GM19468 (cell line): Measurements from ENCODE around the gene PTPRM.

ENCODE experiments used
- ATAC-seq: cut with Tn5 transposase; IDR thresholded peaks from one replicate; pipeline ENCODE4 v1.9.1; 2021; ENCODE audit warnings: mild to moderate bottlenecking, moderate library complexity, moderate number of reproducible peaks; ENCODE audit not compliant: unreplicated experiment; ENCODE audit errors: extremely low read depth

PTPRM gene

DNA sequence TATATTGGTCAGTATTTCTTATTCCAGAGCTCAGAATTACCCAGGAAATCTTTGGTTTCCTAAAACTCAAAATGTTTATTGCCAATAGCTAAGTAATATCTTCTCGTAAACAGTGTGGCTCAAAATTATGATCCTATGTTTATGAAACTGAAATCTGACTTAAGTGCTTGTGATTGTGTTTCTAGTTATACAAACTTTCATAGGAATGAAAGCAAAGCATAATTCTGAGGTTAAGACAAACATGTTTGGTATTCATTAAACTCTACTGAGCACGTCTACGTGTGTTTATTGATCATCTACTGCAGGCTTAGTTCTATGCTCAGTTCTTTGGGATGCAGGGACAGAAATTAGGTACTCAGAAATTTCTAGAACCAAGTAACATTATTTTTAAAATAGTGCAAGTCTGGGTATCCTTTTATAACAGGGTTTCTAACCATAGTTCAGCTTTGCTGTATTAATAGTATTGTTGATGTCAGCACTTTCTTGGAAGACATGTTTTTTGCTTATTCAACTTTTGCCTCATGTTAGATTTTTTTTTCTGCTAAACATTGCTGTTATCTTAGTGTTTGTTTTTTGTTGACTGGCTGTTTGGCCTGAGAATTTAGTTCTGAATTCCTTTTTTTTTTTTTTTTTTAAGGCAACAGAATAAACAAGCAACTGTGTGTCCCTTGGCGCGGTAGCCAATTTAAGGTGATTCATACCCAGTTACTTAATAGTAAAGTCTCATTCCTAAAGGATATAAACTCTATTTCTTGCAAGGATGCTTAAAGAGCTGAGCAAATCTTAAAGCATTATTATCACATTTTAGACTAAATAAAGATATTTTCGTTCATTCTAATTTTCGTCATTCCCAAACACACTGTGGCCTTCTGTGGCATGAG is 31.3 kb downstream of the PTPRM start:
- ATAC-seq, result no peak

DNA sequence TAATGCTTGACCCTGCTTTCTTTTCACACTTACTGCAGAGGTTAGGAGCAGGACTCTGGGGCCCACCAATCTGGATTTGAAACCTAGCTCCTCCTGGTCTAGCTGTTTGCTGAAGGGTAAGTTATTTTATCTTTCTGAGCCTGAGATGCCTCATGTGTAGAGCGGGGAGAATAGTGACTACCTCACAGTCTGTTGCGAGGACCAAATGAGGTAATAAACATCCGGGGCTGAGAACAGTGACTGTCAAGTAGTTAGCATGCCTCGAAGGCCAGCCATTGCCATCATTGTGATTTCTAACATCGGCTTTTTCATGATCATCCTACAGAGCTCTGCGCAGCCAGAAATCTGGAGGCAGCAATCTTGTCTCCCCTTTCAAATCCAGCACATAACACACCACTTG is 32.9 kb downstream of the PTPRM start:
- no peak for ATAC-seq

DNA sequence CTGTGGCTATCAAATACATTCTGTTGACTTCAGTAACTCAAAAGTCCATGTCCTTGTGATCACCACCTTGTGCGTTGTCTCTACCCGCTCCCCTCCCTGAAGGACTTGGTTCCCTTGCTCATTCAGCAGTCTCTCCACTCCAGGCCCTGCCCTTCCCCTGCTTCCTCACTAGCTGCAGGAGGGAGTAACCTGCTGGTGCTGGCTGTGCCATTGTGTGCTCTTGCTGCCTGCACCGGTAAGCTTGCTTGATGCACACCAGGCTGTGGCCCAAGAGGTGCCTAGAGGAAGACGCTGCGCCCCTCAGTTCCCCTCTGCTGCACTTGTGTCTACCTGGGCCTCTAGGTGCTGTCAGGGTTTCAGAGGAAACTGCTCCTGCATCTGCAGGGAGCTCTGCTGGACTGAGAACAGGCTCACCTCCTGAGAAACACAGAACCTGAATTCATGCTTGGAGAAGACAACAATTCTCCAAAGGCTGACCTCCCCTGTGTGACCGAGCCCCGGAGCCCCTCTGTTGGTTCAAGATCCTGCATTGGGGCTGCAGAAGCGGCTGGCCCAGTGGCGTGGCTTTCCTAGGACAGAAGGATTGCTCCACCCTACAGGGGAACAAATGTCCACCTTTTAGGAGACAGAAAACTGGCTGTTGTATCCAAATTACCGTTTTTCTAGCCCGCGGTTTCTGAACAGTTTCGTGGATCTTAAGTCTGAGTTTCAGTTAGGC is 33.6 kb downstream of the PTPRM start:
- no peak for ATAC-seq

DNA sequence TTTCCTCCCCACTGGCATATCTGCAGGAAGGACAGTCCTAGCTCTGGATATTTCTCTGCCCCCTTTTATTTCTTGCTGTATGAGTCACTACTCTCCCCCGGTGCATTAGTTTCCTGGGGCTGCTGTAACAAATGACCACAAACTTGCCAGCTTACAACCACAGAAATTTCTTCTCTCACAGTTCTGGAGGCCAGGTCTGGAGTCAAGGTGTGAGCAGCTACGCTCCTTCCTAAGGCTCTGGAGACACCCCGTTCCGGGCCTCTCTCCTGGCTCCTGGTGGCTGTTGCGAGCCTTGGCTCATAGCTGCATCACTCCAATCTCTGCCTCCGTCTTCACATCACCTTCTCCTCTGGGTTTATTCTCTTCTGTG is 34.1 kb downstream of the PTPRM start:
- no peak for ATAC-seq

DNA sequence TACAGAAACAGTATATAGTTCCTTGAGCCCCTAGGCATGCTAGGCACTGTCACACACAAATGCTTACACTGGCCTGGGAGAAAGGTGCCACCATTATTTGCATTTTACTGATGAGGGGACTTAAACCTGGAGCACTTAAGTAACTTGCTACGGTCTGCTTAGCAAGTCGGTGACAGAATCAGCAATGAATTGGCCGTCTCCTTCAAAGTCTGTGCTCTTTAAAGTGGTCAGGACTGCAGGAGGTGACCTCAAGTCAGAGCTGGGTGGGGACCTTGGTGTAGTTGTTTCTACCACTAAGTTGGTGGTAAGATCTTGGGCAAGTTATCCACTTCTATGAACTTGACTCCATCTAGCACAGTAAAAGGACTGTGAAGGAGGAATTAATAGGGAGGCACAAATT is 34.8 kb downstream of the PTPRM start:
- no peak for ATAC-seq

DNA sequence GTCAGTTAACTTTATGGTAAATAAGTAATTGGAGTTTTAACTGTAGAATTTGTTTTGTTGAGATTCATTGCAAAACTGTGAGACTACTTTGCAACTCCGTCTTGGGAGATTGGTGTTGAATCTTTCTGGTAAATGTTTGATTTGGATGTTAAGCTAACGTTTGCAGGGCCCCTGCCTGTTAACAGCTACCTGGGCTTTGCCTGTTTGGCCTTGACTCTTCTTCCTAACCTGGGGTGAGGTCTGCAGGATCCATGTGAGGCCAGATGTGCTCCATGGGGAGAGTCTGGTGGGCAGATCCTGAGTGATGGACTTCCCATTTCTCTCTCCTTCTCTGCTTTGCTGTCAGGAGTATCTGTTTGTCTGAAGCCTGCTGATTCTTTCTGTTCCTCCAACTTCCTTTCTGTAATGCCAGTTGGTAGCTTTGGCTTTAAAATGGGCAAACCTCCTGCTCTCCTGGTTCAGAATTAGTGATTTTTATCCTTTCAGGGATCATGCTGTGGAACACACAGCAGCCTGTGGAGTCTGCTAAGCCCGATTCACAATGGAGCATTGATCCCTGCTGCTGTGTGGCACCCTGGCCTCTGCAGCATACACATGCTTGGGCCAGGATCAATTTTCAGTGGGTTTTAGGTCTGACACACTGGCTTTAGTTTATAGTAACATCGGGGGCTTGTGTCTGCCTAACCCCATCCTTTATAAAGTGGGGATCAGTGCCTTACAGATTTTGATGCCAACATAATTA is 36.3 kb downstream of the PTPRM start:
- no peak for ATAC-seq

DNA sequence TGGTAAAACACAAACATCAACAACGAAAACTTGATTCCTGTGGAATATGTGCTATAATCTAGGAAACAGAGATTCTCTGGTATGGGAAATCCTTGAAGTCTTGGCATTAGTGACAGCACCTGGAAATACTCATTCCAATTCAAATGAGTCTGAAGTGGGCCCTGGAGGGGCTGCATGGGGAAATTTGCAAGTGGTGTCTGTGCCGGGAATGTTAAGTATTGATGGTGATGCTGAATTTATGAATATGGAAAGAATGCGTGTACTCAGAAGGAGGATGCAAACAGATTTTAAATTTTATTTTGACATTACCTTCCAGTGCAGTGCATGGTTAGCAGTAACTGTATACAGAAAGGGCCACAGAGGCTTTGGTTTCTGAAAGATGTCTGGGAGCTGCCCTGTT is 37.2 kb downstream of the PTPRM start:
- no peak for ATAC-seq

DNA sequence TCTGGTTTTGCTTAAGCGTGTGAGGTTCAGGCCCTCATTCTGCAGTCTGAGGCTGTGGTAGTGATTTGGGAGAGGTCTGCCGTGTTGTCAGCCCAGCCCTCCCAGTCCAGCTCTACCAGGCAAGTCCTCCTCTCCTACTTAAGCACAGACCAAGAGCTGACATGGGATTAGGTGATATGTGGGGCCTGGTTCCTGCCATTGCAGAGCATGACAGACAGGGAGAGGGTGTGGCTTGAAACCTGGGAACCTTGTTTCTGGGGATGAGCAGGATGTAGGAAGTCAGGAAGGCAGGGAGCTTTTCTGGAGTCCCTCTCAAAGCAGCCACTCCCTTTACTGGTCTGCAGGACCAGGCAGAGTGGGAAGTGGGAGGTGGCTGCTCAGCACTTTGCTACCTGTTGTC is 38.6 kb downstream of the PTPRM start:
- no peak for ATAC-seq

DNA sequence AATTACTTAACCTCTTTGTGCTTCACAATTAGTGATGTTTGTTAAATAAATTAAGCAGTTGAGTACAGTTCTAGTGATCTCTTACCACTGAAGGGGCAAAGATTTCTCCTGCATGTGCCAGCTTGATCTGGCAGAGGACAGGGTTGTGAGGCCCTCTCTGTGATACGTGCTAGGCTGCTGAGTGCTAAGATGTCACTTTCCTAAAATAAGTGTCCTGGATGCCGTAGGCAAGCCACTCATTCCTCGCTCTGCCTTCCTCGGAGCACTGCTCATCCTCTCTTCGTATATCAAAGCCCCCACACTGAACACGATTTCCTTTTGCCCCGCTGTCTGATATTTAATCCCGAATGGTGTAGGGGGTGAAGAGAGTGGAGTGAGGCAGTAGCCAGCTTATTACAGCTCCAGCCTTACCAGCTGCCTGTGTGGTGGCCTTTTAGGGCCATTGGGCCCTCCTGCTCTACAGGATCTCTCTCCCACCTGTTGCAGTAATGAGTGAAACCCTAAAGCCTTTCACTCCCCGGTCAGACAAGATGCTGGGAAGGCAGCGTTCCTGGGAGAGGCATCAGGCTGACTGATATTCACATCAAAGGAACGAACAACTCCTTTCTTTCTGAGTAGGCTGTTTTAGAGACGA is 40.5 kb downstream of the PTPRM start:
- ATAC-seq, result no peak

DNA sequence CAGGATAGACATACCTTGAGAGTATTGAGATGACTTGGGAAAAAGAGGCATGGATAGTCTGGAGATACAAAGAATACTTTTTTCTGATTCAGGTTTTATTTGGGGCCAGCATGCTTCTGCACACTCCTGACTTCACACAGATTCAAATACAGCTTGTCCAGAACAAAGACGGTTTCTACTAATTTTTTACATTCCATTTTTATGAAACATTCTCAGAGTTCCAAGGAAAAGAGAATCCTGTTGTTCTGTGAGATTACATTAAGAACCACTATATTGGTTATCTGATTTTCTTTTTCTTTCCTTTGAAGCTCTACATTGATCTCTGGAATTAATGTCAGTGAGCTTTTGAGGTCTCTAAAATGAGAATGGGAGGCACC is 41.0 kb downstream of the PTPRM start:
- ATAC-seq, result no peak

DNA sequence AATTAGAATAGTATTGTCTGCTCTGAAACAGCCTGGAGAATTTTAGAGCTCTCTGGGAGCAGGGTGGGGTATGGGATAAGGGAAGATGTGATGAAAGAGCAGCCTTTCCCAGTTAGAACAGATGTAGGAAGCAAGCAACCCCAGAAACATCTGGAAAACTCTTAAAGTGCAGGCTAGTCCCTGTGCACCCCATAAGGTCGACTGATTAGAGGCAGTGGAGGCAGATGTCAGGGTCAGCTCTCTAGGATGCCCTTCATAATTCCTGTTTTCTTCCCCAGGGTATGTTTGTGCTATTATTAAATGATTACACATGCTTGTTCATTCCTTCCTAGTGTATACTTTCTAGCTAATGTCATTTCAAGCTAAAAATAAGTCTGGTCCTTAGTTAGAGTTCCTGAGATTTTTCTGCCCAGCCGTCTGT is 41.7 kb downstream of the PTPRM start:
- ATAC-seq, result no peak

DNA sequence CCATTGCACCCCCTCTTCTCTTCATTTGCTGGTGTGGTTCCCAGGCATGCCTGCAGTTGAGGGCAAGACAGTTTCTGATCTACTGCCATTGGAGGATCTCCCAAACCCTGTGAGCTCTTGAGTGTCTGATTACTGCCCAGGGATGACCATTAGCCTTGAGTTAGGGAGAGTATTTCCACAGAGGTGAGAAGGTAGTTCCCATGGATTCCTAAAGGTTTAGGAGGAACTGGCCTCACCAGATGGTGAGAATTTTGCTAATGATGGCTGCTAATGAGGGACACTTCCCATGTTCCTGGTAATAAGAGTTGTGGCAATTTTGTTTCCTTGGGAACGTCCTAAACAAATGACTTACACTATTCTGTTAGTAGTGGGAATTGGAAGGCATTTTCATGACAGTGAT is 42.5 kb downstream of the PTPRM start:
- no peak for ATAC-seq

DNA sequence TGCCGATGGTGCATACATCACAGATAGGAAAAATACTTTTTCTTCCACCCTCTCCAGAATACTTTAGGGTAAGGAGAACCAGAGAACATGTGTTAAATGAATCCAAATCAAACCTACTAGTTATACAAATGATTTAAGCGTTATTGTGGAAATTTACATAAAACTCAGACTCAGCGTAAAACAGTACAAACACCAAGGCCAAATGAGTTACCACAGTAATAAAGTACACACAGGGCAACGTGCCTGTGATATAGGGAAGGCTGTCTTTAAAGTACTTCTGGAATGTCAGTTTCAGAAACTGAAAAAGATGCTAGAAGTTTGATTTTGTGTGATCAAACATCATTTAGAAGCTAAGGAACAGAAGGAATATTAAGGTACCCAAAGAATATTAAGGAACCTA is 46.9 kb downstream of the PTPRM start:
- no peak for ATAC-seq

DNA sequence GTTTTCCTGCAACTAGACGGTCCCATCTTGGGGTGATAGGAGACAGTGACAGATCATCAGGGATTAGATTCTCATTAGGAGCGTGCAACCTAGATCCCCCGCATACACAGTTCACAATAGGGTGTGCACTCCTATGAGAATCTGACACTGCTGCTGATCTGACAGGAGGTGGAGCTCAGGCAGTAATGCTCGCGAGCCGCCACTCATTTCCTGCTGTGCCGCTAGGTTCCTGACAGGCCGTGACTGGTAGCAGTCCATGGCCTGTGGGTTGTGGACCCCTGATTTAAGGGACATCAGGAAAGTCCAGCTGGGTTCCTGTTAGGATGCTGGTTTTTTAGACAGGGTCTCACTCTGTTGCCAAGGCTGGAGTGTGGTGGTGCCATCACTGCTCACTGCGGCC is 48.7 kb downstream of the PTPRM start:
- no peak for ATAC-seq

DNA sequence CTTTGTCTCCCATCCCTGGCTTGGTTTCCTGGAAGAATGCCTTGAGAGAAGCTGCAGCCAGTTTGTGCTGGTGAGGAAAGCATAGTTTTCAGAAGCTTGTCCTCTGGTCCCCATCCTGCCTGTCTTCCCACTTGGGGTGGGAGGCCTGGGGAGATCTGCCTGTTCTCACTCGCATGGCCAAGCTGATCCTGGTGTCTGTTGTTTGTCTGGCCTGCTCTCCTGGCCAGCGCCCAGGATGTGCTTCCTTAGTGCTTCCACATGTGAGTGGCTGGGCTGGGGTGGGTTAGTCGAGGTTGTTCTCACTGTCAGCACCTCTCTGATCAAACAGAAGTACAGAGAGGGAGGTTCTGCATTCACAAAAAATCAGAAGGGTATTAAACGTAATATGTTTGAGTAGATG is 49.5 kb downstream of the PTPRM start:
- ATAC-seq, result no peak

DNA sequence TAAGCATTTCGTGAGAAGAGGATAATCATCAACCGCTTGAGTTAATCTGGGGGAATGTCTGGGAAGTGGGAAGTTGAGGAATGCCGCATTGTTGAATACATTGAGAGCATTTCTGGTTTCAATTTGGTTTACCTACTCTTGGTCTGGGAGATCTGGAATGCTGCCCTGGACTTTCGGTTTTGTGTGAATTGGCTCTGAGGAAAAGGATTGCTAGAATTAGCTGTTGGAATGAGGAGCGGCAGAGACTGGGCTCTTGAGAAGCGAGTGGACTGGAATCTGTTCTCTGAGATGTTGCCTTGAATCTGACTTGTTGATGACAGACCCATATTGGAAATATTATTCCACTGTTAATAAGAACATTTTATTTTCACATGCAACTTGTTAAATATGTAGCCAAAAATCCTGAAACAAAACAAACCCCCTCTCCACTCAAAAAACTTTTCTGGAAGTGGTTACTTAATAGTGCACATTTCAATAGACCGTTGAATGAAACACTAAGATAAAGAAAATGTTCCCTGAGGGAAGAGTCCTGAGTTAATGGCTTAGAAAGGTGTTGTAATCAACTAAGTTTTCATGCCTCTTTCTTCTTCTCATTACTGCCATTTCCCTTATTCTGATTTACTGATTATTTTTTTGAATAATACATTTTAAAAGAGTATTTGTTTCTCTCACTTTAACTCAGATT is 50.8 kb downstream of the PTPRM start:
- ATAC-seq, result no peak

DNA sequence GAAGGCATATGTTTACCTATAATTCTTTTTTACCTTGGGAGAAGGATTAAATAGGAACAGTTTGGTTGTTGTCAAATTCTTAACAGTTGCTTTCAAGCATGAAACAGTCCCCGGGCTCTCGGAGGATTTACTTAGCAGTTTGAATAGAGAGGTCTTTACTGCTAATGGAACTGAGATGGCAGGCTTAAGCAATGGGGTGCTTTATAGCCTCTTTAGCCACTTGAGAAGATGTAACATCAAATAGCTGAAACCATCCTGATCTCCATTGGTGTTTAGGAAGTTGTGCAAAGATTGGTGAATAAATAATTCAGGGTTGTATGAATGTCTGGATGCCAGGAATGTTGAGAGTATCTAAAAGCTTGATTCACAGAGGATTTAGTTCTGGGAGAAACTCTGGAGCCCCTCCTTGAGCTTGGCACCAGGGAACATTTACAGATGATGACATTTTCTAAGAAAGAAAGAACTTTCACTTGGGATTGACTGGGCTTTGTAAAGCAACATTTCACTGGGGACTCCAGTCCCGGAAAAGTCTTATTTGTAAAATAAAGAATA is 51.9 kb downstream of the PTPRM start:
- no peak for ATAC-seq

DNA sequence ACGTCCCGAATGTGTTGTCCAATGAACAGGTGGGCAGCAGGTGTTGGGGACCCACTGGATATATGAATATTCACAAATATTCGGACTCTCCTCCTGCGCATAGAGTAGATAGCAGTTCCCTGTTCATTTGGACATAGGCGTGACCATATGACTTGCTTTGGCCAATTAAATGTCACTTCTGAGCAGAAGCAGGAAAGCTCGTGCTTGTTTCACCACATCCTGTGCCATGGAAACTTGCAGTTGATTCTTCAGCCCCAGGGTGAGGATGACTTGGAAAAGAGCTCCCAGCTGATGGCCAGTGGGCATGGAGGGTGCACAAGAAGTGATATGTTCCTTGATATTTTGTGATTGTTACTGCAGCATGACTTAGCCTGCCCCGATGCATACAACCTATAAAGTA is 52.6 kb downstream of the PTPRM start:
- ATAC-seq, result no peak

DNA sequence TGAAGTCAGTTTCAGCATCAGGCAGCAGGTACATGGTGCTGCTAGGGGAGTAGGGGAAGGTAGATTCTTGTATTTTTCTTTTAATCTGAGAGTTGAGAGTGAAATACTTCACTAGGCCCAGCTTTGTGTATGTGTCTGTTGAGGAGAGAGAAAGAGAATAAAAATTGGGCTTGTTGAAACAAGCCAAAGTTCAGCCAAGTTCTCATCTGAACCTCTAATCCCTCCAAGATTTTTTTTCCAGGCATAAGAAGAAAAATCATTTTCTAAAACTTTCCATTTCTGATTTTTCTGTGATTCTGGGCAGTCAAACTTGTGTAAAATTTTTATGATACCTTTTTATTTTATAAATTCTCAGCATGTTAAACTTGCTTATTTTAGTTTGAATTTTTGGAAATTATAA is 55.6 kb downstream of the PTPRM start:
- no peak for ATAC-seq

DNA sequence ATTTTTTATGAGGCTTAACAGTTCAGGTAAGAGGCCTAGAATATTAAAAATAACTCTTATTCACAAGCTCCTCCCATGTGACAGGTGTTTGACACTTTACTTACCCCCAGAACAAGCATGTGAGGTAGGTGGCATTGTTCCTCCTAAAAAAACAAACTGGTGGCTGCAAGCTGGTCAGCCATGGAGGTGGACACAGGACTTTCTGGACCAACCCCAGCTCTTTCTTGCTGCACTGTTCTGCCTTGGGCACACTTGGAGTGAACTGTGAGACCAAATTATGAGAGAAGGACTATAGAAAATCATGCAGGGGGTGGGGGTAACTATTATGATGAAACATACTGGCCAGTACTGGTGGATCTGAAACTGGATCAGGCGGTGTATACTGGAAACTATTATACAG is 56.6 kb downstream of the PTPRM start:
- ATAC-seq, result no peak
